ENCODE measurements around the gene GJC1. TPM values are rescaled to one million over a fixed set of nuclear protein-coding genes. Genes with fewer than 3 reads are reported as not detected.

GJC1 gene
- total and polyA plus RNA-seq, 9 of the 15 experiments (the other 6 are each of a cell fraction or from before 2014, with no cell fraction given) = 0.04 to 1.4 (median 0.18) TPM; not detected in 1

DNA sequence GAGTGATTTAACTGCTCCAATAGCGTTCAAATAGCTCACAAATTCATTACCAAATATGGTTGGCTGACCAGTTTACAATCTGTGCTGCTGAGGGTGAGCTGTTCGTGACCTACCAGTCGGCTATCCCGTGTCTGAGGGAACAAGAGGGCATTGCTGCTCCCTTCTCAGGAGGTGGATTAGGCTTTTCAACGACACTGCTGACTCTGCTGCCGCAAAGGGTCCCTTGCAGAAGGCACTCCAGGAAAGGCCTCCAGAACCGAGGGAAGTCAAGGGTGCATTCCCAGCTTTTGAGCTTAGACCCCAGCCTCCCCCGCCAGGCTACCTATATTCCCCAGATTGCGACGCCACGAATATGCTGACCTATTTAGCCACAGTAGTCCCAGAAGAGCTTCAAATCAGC, 32.3 kb downstream of the GJC1 start:
- Histone ChIP-seq H3K36me3 (ENCODE audit: control insufficient read depth, insufficient read depth, low read length) (no peaks in the 10 kb centered on the region), H3K79me2 (ENCODE audit: control insufficient read depth, insufficient read depth, low read length) (no peaks in the 10 kb centered on the region), H3K9me1 (ENCODE audit: control insufficient read depth, insufficient read depth, low read length) (no peaks in the 10 kb centered on the region), H3K27me3 (ENCODE audit: control insufficient read depth in 2 of 2, insufficient read depth in 2 of 2, low read length in 2 of 2) (peaks cover 14 to 23% of the 10 kb centered on the region in 2 experiments; a peak in 4 of 5 replicates), H2AFZ (ENCODE audit: low read depth, low read length) (no peak overlapping the region), H3K9ac (ENCODE audit: insufficient read depth in 1 of 2, low read depth in 2 of 2, low read length in 2 of 2) (no peak overlapping the region), H3K27ac (ENCODE audit: extremely low read depth, low read depth, low read length) (no peak overlapping the region), H4K20me1 (replicated peaks; ENCODE audit: control insufficient read depth, insufficient read depth, low read length) (no peaks in the 10 kb centered on the region), H3K9me3 (replicated peaks; ENCODE audit: control insufficient read depth, insufficient read depth, low read depth, low read length) (no peaks in the 10 kb centered on the region), H3K4me3 (no peak overlapping the region), H3K4me1 (replicated peaks in 1 of 2; ENCODE audit: control insufficient read depth in 2 of 2, insufficient read depth in 2 of 2, low read length in 2 of 2) (peaks cover 0 to 5% of the 10 kb centered on the region in 2 experiments; a peak in 4 of 5 replicates), H3K4me2 (ENCODE audit: insufficient read depth, low read length) (no peak overlapping the region)
- peak in 1 of 4 experiments; percentile 5 for DNase-seq (ENCODE audit: extremely low read depth in 1 of 4, low spot score in 3 of 4)
- FAIRE-seq = no peak
- ATAC-seq = no peak
- ChIA-PET CTCF (ENCODE audit: low intra/inter-chr PET ratio) (no interaction called here), POLR2A (interaction anchor here (0.7 to 1.5 kb wide), 5 partner anchors 15 to 126 kb away, joined by 3 to 7 read pairs (median 3); no protein-coding TSS in a partner anchor)
- intact Hi-C loops (cut with micrococcal nuclease) = no loop called here
- no TSS peak for BruUV-seq (replicated peaks)
- TF ChIP-seq SMAD4 (CRISPR knock-in tag; conservative IDR thresholded peaks at IDR 0.05) (no peak), SRF (CRISPR knock-in tag; IDR thresholded peaks at IDR 0.05) (0 out of 4 replicates have a peak, but pooled peaks of 1 of the 2 experiments have one; percentile 46)
- in situ Hi-C loops (cut with MboI) = no loop called here
- WGBS (ENCODE audit: insufficient coverage, low coverage, missing lambda C conversion rate) = 4% methylated on average over 11 of the region's 11 CpGs

DNA sequence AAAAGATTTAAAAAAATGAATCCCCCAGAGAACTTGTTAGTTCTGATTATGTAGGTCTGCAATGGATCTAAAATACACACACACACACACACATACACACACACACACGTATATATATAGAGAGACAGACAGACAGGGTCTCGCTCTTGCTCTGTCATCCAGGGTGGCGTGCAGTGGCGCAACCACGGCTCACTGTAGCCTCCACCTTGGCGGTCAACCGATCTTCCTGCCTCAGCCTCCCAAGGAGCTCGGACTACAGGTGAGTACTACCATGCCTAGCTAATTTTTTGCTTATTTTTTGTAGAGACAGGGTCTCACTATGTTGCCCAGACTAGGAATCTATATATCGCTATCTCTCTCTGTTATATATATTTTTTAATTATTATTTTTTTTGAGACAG, 33.4 kb downstream of the GJC1 start:
- DNase-seq (ENCODE audit: extremely low read depth in 1 of 4, low spot score in 3 of 4) = no peak
- CTCF ChIA-PET (ENCODE audit: low intra/inter-chr PET ratio) = no interaction called here
- no peak overlapping the region for H3K9ac ChIP-seq (ENCODE audit: insufficient read depth in 1 of 2, low read depth in 2 of 2, low read length in 2 of 2)
- H3K4me1 ChIP-seq (replicated peaks in 1 of 2; ENCODE audit: control insufficient read depth in 2 of 2, insufficient read depth in 2 of 2, low read length in 2 of 2) = peaks cover 0 to 5% of the 10 kb centered on the region in 2 experiments; a peak in 4 of 5 replicates
- H3K27ac ChIP-seq (ENCODE audit: extremely low read depth, low read depth, low read length) = no peak overlapping the region
- intact Hi-C loops (cut with micrococcal nuclease) = no loop called here
- H3K9me1 ChIP-seq (ENCODE audit: control insufficient read depth, insufficient read depth, low read length) = no peaks in the 10 kb centered on the region
- no peak overlapping the region for H3K4me3 ChIP-seq
- POLR2A ChIA-PET = interaction anchor here (0.5 kb wide), 1 partner anchor 85 kb away, joined by 4 read pairs; no protein-coding TSS in a partner anchor
- FAIRE-seq = no peak
- H4K20me1 ChIP-seq (replicated peaks; ENCODE audit: control insufficient read depth, insufficient read depth, low read length) = no peaks in the 10 kb centered on the region
- H2AFZ ChIP-seq (ENCODE audit: low read depth, low read length) = no peak overlapping the region
- no peak for ATAC-seq
- WGBS (ENCODE audit: insufficient coverage, low coverage, missing lambda C conversion rate) = 30% methylated on average over 8 of the region's 9 CpGs
- H3K36me3 ChIP-seq (ENCODE audit: control insufficient read depth, insufficient read depth, low read length) = no peaks in the 10 kb centered on the region
- in situ Hi-C loops (cut with MboI) = no loop called here
- H3K27me3 ChIP-seq (ENCODE audit: control insufficient read depth in 2 of 2, insufficient read depth in 2 of 2, low read length in 2 of 2) = peaks cover 14 to 22% of the 10 kb centered on the region in 2 experiments; a peak in 4 of 5 replicates
- H3K4me2 ChIP-seq (ENCODE audit: insufficient read depth, low read length) = no peak overlapping the region
- H3K9me3 ChIP-seq (replicated peaks; ENCODE audit: control insufficient read depth, insufficient read depth, low read depth, low read length) = no peaks in the 10 kb centered on the region
- H3K79me2 ChIP-seq (ENCODE audit: control insufficient read depth, insufficient read depth, low read length) = no peaks in the 10 kb centered on the region
- BruUV-seq (replicated peaks) = no TSS peak
- no peak for TF ChIP-seq FOXP1 (CRISPR knock-in tag; IDR thresholded peaks at IDR 0.05)
- no peak for TF ChIP-seq BCOR (IDR thresholded peaks at IDR 0.05)
- TF ChIP-seq DNMT1 (IDR thresholded peaks at IDR 0.05) = no peak
